GM11168 (cell line): Measurements from ENCODE around the gene ASPRV1.
"Not testable (repeated sequence)": the region's sequence is repeated elsewhere in the genome, so short reads cannot be mapped to it uniquely, and the experiment has no call there.

Experiments
- in situ Hi-C: fragments of 300-500 bp; cut with MboI; formaldehyde crosslinking; loops from one replicate; pipeline ENCODE4 v1.12.0; 2022; ENCODE audit warnings: low sequenced_read_pairs; ENCODE audit not compliant: unreplicated experiment

Gene ASPRV1

GRCh38 chr2:69961496-69961895 lies at the start of gene ASPRV1:
TSS of gene ASPRV1 (minus strand) at chr2:69961631. CDS start at chr2:69961436, 195 bp downstream.
- in situ Hi-C loops, result no loop called here

- in situ Hi-C loops, result no loop called here
Observed at GRCh38 chr2:70010576-70011111, 49.2 kb upstream of the ASPRV1 start.

- in situ Hi-C loops, result no loop called here
Observed at GRCh38 chr2:70009762-70010575, 48.5 kb upstream of the ASPRV1 start.

GRCh38 chr2:70008290-70008689 lies 46.9 kb upstream of the ASPRV1 start:
- in situ Hi-C loops, result no loop called here

GRCh38 chr2:70007151-70007550 lies 45.7 kb upstream of the ASPRV1 start:
- in situ Hi-C loops, result no loop called here

GRCh38 chr2:70006447-70006784 lies 45.0 kb upstream of the ASPRV1 start:
- in situ Hi-C loops, result no loop called here

GRCh38 chr2:70005752-70006446 lies 44.5 kb upstream of the ASPRV1 start:
- in situ Hi-C loops, result no loop called here

GRCh38 chr2:70005216-70005615 lies 43.8 kb upstream of the ASPRV1 start:
- in situ Hi-C loops, result no loop called here

- in situ Hi-C loops, result no loop called here
Observed at GRCh38 chr2:70003093-70003830, 41.8 kb upstream of the ASPRV1 start.

- in situ Hi-C loops, result no loop called here
Observed at GRCh38 chr2:70002241-70002899, 40.9 kb upstream of the ASPRV1 start.

- in situ Hi-C loops, result not testable (repeated sequence)
Observed at GRCh38 chr2:70000529-70000928, 39.1 kb upstream of the ASPRV1 start.

GRCh38 chr2:69998761-69999160 lies 37.3 kb upstream of the ASPRV1 start:
- in situ Hi-C loops, result no loop called here

- in situ Hi-C loops, result no loop called here
Observed at GRCh38 chr2:69997015-69997830, 35.8 kb upstream of the ASPRV1 start.

GRCh38 chr2:69995511-69995910 lies 34.1 kb upstream of the ASPRV1 start:
- in situ Hi-C loops, result no loop called here

GRCh38 chr2:69994166-69994565 lies 32.7 kb upstream of the ASPRV1 start:
- in situ Hi-C loops, result no loop called here

- in situ Hi-C loops, result no loop called here
Observed at GRCh38 chr2:69993708-69994107, 32.3 kb upstream of the ASPRV1 start.

- in situ Hi-C loops, result no loop called here
Observed at GRCh38 chr2:69993048-69993565, 31.7 kb upstream of the ASPRV1 start.

- in situ Hi-C loops, result no loop called here
Observed at GRCh38 chr2:69992310-69993047, 31.0 kb upstream of the ASPRV1 start.
